GM18511 (cell line): ENCODE results near the gene MTIF3.
A peak's percentile ranks its signal among the peaks of the same experiment; 100 is the strongest.

Source experiments
- ATAC-seq: cut with Tn5 transposase; IDR thresholded peaks from one replicate; pipeline ENCODE4 v1.9.1; 2021; ENCODE audit warnings: mild to moderate bottlenecking, moderate library complexity; ENCODE audit not compliant: unreplicated experiment

The MTIF3 gene

DNA sequence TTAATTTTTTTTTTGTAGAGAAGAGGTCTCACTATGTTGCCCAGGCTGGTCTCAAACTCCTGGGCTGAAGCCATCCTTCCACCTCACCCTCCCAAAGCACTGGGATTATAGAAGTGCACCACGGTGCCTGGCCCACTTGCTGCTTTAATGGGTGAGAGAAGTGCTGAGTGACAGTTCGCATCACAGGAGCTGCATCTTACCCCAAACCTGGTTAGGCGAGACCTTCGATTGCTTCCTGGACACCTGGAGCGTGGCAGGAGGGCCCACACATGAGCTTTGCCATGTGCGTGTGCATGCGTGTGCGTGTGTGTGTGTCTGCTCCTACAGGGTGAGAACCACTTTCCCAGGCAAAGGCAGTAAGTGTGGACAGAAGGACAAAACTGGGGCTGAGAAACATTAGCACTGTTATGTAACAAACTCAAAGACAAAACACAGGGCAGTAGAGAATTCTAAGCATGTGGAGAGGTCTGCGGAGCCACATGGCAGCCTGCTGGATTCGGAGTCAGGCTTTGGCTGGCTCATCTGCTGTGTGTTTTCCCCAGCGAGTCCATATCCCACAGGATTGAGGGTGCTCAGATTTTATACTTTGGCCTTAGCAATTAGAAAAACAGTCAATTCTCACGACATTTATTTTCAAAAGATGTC lies 11.7 kb upstream of the MTIF3 start:
- ATAC-seq: no peak

DNA sequence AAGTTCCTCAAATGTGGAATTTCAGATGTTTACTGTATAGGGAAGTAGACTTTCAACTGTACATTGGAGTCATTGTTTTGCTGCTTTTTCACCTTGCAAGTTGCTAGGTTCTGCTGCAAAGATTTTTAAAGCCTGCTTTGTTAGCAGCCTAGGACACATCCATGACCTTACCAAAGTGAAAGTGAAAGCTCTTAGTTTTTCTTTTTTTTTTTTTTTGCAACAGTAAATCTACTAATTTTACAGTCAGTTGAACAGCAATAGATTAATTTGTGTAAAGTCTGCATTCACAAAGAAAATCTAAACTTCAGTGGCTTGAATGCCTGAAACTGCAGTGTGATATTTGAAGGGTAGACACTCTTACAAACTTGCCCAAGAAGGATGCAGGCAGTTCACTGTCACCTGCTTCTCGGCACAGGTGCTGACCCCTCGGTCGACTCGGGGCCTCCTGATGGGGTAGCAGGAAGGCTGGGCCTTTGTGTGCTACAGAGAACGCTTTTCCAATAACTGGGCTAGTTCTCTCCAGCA lies 5.0 kb upstream of the MTIF3 start:
- peak; percentile 46 for ATAC-seq

DNA sequence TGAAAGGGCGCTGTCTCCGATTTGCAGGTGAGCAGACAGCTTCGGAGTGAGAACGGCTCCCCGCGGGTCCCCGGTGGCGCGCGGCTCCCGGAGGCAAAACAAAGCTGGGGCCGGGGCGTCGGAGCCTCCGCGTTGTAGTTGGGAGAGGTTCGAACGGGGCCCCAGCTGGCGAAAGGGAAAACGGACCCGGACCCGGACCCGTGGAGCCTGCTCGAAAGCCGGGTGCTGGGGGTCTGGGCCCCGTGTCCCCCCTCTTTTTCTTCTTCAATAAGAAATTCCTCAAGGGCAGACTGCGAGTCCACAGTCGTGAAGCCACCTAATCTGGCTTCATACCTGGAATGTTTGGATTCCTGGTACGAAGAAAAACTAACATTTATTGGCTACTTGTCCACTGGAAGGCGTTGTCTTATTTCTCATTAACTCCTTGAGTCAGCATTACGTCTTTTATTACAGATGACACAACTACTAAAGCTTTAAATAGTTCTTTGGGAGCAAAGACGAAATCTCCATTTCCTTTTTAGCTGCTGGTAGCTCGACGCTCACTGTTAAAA lies 632 bp upstream of the MTIF3 start:
- no peak for ATAC-seq

DNA sequence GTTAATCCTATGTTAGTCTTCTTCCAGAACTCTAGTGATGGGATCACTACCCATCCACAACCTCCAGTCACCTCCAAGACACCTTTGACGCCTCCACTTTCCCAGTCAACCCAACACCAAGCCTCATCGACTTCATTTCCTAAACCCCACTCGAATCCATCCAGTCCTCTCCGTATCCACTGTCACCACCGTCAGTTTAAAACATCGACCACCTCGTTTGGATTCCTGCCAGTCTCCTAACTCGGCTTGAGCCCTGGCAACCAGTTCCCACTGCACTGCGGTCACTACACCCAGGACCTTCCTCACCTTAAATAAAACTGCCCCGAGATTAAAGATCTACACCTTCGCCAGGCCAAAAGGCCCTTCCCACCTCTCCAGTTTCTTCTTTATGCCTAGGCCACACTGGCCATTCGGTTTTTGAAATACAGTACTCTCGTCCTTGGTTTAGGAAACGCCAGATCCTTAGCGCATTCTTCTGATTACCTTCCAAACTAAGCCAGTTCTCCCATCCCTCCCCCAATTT lies 1.2 kb downstream of the MTIF3 start:
- ATAC-seq: no peak

DNA sequence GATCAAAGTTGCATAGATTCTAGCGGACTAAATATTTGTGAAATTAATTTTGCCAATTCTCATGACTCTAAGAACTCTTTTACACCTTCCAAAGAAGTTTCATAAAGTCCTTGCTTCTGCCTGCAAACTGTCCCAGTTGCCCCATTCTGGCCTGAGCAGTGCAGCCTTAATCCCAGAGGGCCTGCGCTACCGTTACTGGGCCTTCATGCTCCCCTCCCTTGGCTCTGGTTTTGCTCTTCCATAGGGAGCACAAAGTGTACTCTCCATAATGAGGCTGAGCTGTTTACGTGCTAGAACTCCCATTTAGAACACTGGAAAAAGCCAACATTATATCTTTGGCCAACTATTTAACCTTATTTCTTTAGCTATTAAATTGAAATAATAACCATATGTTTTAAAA lies 2.1 kb downstream of the MTIF3 start:
- ATAC-seq: no peak

DNA sequence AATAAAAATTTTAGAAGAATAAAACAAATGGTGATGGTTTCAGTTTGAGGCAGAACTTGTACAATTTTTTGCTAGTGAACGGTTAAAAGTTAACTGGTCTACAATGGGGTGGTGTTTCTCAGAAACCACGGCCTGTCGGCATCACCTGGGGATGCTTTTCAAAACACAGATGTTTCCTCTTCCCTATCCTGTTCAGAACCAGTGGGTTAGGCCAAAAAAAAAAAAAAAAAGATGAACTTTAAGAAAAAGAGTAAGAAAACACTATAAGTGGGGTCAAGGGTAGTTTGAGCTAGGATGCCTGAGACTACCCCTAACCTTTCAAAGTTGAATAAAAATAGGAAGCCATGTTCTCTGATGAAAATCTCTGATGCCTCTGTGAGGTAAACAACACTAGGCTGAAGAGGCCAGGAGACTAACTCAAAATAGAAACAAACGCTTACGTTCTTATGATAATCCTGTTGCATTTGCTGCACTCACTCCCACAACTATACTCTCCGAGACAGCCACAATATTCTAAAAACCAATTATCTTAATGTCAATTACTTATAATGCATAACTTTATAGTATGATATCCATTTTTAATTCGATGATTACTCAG lies 3.3 kb downstream of the MTIF3 start:
- ATAC-seq: no peak

DNA sequence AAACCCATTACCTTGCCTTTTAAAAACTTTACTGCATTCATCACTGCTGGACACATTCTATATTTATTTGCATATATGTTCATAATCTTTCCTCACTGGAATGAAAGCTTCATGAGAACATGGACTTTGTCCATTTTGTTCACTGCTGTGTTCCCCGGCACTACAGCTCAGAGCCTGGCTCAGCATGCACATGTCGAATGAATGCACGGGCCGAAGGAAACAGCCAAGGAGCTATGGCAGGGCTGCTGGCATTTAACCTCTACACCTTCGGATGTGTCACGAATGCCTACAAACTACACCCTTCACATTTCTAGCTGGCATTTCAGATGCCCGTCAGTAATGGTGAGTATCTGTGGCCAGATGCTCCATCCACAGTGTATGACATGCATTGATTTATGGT lies 7.6 kb downstream of the MTIF3 start:
- ATAC-seq: no peak

DNA sequence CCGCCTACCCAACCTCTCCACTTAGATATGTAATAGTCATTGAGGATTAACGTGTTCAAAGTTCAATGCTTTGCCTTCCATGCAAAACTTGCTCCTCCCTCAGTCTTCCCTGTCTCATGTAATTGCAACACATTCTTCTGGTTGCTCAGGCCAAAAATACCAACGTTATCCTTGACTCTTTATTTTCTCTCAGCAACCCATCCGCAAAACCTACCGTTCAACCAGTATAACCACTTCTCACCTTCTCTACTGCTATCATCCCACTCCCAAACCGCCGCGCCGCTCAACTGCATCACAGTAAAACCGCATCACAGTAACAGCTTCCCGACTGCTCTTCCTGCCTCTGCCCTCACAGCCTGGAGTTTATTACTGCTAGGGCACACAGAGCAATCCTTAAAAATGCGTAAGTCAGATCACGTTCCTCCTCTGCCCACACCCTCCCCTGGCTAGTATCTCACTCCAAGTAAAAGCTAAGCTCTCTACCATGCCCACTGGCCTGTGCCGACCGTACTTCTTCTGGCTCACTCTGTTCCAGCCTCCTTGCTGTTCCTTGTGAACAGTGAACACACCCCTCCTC lies 8.2 kb downstream of the MTIF3 start:
- no peak for ATAC-seq

DNA sequence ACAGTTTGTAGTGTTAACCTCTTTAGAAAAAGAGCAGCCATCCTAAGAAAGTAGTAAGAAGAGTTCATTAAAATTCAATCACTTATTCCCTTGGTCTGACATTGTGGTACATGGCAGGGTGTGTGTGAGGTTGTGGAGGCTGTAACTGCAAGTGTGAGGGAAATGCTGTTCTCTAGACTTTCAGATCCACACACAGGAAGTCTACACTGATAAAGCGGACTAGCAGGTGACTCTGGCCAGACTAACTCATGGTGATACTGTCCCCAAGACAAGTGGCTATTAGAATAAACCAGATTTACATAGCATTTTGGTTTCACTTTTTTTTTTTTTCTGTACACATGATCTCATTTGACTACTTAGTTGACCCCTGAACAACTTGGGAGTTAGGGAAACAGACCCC lies 10.0 kb downstream of the MTIF3 start:
- ATAC-seq: no peak

DNA sequence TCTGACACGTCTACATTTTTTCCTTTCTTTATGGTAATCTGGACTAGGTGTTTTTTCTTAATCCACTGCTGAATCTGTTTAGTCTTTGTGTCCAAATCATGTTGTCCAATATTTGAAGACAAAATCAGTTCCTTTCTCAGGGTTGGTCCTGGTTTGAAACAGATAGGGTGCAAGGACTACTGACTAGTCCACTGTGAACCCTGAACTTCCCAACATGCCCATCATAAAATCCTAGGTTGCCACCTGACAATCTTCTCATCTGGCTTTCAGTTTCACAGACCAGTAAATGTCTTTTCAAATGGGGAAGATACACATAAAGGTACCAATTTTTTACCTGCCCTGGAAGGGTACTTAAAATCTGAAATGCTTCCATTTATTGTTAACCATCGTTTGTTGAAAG lies 13.2 kb downstream of the MTIF3 start:
- no peak for ATAC-seq

DNA sequence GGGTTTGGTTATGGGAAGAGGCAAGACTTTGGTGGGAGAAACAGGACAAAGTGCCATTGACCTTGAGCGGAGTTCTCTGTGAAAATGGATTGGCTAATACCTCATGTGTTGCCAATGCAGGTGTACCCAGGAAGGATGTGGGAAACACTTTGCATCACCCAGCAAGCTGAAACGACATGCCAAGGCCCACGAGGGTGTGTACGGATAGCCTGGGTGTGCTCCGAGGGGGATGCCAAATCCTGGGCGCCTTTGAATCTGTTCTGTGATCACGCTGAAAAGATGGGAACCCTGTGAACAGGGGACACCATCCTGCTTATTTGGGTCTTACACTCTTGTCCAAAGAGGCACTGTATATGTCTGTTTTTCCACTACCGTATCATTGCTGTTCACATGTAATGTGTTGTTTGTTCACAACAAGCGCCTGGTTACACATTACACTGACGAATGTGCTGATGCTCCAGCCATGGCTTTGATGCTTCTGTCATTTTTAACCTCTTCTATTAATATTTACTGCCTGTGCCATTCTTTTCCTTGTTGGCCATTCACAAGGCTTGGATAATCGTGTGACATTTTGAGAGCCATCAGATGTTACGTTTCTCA lies 17.7 kb downstream of the MTIF3 start:
- ATAC-seq: no peak

DNA sequence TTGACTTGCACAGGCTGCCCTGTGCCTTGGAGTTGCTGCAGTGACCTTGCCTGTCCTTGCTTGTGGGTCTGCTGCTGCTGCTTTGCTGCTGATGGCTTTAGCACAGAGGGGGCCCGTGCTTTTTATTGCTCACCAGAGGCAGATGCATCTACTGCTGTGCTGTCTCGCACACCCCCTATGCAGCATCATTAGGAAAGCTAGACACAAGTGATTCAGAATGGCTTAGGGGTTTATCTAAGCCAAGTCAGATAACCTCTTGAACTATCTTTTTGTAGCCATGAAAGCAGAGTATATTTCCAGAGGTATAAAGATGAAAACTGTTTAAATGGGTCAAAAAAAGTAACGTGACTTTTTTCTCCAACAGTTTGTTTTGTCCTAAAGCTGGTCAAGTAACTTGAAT lies 18.2 kb downstream of the MTIF3 start:
- no peak for ATAC-seq

DNA sequence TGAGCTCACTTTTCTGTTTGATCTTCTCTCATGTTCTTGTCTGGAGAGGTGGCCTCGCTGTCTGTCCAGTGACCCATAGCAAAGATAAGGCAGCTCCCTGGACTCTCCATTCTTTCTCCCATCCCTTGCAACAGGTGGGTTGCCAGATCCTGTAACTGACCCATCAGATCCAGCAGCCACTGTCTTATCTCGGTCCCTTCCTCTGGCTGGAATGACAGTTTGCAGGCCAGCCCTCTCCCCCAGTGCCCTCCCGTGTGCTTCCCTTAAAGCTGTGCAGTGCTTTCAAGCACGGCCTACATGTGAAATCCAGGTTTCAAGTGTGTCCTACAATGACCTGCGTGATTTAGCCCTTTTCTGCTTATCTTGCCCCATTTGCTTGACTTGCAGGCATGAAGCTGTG lies 22.2 kb downstream of the MTIF3 start:
- no peak for ATAC-seq

DNA sequence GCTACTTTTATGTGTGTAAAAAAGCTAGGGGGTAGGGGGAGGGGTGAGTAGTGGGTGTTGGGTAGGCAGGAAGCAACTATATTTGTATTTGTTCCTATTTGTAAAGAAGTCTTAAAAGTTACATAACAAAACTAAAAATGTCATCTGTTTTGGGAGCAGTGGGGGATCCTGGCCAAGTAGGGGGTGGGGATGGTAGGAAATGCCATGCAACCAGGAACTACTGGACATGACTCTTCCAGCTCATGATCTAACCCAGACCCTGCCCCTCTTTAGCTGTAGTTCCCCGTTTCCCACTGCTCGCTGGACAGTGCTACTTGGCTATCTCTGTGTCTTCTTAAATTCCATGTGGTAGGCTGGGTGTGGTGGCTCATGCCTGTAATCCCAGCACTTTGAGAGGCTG lies 22.7 kb downstream of the MTIF3 start:
- no peak for ATAC-seq

DNA sequence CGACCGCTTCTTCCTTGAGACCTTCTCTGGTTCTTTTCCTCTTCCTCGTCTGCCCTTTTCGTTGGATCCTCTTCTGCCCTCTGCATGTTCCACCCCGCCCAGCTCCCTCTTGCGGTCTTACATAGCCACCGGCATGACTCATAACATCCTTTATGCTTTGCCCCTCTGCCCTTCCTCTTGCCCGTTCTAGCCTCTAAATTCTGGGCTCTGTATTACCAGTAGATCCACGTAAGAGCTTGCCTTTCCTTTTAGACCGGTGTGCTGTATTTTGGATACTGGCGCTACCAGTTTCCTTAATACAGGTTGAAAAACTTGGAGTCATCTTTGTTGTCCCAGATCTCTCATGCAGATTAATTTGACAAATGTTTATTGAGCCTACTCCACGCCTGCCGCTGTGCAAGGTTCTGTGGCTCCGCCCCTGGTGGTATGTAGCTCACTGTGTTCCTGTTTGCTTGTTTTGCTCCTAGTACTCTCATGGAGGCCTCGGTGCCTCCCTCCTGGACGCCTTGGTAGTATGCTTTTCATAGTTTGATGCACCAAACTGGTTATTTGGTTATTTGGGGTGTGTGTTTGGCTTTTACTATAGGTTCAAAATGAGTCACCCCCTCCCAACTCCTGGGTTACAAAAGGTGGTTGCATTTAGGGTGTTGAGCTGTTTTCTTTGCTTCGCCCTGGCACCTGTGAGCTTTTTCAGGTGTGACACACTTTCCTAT lies 24.3 kb downstream of the MTIF3 start:
- ATAC-seq: peak; percentile 79

DNA sequence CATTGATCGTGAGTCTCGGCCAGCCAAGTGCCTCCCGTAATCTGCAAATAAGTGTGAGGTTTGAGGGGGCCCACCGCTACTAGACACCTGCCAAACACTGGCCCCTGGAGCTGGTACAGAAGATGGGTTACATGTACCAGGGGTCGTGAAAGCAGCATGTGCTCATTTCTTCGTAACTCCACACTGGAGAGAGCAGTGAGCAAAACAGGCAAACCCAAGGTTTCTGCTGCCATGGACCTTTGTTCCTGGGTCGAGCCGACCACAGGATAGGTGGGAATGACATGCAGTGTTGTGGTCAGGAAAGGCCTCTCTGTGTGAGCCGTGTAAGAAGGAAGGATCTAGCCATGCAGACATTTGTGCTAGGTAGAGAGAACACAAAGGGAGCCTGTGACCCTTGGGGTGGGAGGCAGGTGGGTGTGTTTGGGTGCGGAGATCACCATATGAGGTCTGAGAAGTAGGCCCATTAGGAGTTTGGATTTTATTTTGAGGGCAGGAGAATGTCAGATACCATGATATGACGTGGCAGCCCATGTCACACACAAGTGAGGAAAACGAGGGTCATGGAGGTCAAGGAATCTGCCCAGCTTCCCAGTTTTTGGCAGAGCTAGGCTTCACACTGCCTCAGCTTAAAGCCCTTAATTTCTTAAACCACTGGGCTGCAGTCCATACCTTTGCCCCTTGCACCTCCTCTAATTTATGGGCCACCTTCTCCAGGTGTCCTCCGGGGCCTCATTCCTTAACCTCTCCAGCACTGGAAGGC lies 25.0 kb downstream of the MTIF3 start:
- ATAC-seq: peak; percentile 15

DNA sequence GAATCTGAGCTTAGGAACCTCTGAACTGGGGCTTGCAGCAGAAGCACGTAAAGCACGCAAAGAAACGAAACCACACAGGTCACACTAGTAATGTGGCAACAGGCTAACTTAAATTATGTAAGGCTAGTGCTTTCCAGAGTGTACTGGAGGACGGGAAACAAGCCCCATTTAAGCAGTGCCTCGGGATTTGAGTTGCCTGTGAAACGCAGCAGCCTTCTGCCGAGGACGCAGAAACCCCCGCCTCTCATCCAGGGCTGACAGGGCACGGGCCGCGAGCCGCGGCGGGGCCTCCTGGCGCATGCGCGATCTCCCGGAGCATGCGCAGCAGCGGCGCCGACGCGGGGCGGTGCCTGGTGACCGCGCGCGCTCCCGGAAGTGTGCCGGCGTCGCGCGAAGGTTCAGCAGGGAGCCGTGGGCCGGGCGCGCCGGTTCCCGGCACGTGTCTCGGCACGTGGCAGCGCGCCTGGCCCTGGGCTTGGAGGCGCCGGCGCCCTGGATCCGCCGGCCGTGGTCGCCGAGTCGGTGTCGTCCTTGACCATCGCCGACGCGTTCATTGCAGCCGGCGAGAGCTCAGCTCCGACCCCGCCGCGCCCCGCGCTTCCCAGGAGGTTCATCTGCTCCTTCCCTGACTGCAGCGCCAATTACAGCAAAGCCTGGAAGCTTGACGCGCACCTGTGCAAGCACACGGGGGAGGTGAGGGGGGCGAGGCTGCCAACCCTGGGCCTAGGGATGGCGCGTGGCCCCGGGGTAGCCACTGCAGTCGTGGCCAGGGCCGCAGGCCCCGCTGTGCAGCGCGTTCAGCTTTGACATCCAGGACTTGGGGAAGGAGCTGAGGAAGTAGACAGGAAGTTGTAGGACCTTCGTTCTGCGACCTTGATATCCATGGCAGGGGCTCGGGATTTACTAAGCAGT lies 25.9 kb downstream of the MTIF3 start, which contains the start of gene GTF3A:
Gene GTF3A, plus strand, starts transcription at position 374 of the 912 bp plus-strand sequence.
- ATAC-seq: peak; percentile 66

DNA sequence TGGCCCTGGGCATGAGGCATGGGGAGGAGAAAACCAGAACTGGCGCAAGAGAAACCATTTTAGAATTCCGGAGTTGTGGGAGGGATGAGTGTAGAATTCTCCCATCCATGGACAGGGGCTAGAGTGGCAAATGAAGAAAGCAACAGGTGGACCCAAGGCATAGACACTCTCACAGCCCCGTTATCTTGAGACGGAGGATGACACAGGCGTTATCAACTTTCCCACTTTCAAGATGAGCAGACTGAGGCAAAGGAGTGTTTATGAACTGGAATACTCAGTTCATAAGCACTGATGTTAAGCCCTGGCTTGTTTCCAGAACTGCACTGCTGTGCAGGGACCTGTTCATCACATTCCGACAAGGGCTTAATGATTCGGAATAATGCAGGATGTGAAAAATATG lies 27.0 kb downstream of the MTIF3 start:
- ATAC-seq: no peak
